Peyer's patch (tissue), 4 donors: ENCODE measurements around the gene ZNF669. TPM values are rescaled to one million over a fixed set of nuclear protein-coding genes. Genes with fewer than 3 reads are reported as not detected.

Experiments used
- DNase-seq, 3 donors: peaks; one replicate each; pipeline ENCODE4 v3.0.0-alpha.2; 2017 to 2019
- H3K27ac ChIP-seq, 4 donors: fragments of 200-600 bp; sonication (generic); one replicate each; pipeline ENCODE4 v1.5.1; 2016 to 2019
- H3K27me3 ChIP-seq, 2 donors: fragments of 200-600 bp; sonication (generic); one replicate each; pipeline ENCODE4 v1.5.1; 2019
- H3K36me3 ChIP-seq, 3 donors: fragments of 200-600 bp; sonication (generic); one replicate each; pipeline ENCODE4 v1.5.1; 2016 to 2019
- H3K4me1 ChIP-seq, 4 donors: fragments of 200-600 bp; sonication (generic); one replicate each; pipeline ENCODE4 v1.5.1; 2016 to 2019
- H3K4me3 ChIP-seq, 4 donors: fragments of 200-600 bp; sonication (generic); 1 replicate in 3 of 4; 2 replicates in 1 of 4; pipeline ENCODE4 v1.5.1; 2016 to 2019; ENCODE audit warnings: mild to moderate bottlenecking in 1 of 4
- H3K9me3 ChIP-seq, 4 donors: fragments of 200-600 bp; sonication (generic); one replicate each; pipeline ENCODE4 v1.5.1; 2016 to 2019; ENCODE audit warnings: mild to moderate bottlenecking in 1 of 4
- CTCF ChIP-seq, 6 experiments: fragments of 450-650 bp in 4 of 6; fragments of 200-600 bp in 2 of 6; sonication (generic) in 1 of 6; IDR thresholded peaks; one replicate each; pipeline ENCODE4 v1.5.1; 2017 to 2019; ENCODE audit warnings: antibody characterized with exemption in 6 of 6, mild to moderate bottlenecking in 3 of 6, moderate library complexity in 1 of 6
- POLR2A ChIP-seq, 2 donors: fragments of 450-650 bp; IDR thresholded peaks; one replicate each; pipeline ENCODE4 v1.5.1; 2017; ENCODE audit warnings: antibody characterized with exemption in 2 of 2, mild to moderate bottlenecking in 2 of 2, moderate library complexity in 2 of 2
- total RNA-seq, 4 donors: library from RNA; depleted of rRNA; stranded (reverse); fragments of >200 nt; gene quantifications; one replicate each; pipeline ENCODE4 v1.1.0, GENCODE V29; 2016

The ZNF669 gene
- total RNA-seq, 4 donors from 2014 or later = 2.3 to 5.8 (median 2.7) TPM

- TF ChIP-seq POLR2A (IDR thresholded peaks at IDR 0.05) (no peak), CTCF (IDR thresholded peaks at IDR 0.05) (no peak)
- no peak overlapping the region for H3K27ac ChIP-seq
- no peak for DNase-seq
Observed at GRCh38 chr1:247113094-247113497, 8.9 kb upstream of the ZNF669 start.

GRCh38 chr1:247112479-247112781 lies 8.3 kb upstream of the ZNF669 start:
- peak overlapping the region; percentile 47 to 82 (median 66) for H3K4me3 ChIP-seq
- H3K36me3 ChIP-seq = no peaks in the 10 kb centered on the region
- H3K9me3 ChIP-seq = no peaks in the 10 kb centered on the region
- no peak for DNase-seq
- no peak for TF ChIP-seq POLR2A (IDR thresholded peaks at IDR 0.05)
- TF ChIP-seq CTCF (IDR thresholded peaks at IDR 0.05) = no peak
- H3K4me1 ChIP-seq = peaks cover 0 to 13% (median 6%) of the 10 kb centered on the region in 4 donors
- H3K27me3 ChIP-seq = no peaks in the 10 kb centered on the region
- peak overlapping the region in 2 of 4 donors; percentile 75 to 80 for H3K27ac ChIP-seq

More at GRCh38 chr1:247113094-247113497, 8.9 kb upstream of the ZNF669 start:
- Histone ChIP-seq H3K4me3 (no peak overlapping the region), H3K4me1 (peaks cover 0 to 13% (median 6%) of the 10 kb centered on the region in 4 donors), H3K9me3 (no peaks in the 10 kb centered on the region), H3K36me3 (no peaks in the 10 kb centered on the region), H3K27me3 (no peaks in the 10 kb centered on the region)

- Histone ChIP-seq H3K36me3 (no peaks in the 10 kb centered on the region), H3K9me3 (no peaks in the 10 kb centered on the region), H3K4me1 (peaks cover 0 to 13% (median 6%) of the 10 kb centered on the region in 4 donors), H3K27ac (peak overlapping the region; percentile 11 to 80 (median 70)), H3K27me3 (no peaks in the 10 kb centered on the region), H3K4me3 (peak overlapping the region; percentile 47 to 82 (median 66))
- DNase-seq = peak in 2 of 3 donors; percentile 67 to 68
- TF ChIP-seq CTCF (IDR thresholded peaks at IDR 0.05) = no peak
- TF ChIP-seq POLR2A (IDR thresholded peaks at IDR 0.05) = no peak
Observed at GRCh38 chr1:247111700-247112478, 7.7 kb upstream of the ZNF669 start.

GRCh38 chr1:247111259-247111699 lies 7.1 kb upstream of the ZNF669 start:
- no peak for TF ChIP-seq CTCF (IDR thresholded peaks at IDR 0.05)
- TF ChIP-seq POLR2A (IDR thresholded peaks at IDR 0.05) = no peak
- Histone ChIP-seq H3K4me3 (peak overlapping the region; percentile 47 to 82 (median 66)), H3K27me3 (no peaks in the 10 kb centered on the region), H3K9me3 (no peaks in the 10 kb centered on the region), H3K36me3 (no peaks in the 10 kb centered on the region), H3K4me1 (peaks cover 0 to 13% (median 6%) of the 10 kb centered on the region in 4 donors), H3K27ac (peak overlapping the region; percentile 11 to 80 (median 70))
- DNase-seq = no peak

- Histone ChIP-seq H3K9me3 (no peaks in the 10 kb centered on the region), H3K4me3 (peak overlapping the region; percentile 47 to 82 (median 66)), H3K27me3 (no peaks in the 10 kb centered on the region), H3K27ac (peak overlapping the region; percentile 11 to 80 (median 70)), H3K36me3 (no peaks in the 10 kb centered on the region), H3K4me1 (peaks cover 0 to 13% (median 6%) of the 10 kb centered on the region in 4 donors)
- TF ChIP-seq POLR2A (IDR thresholded peaks at IDR 0.05) (no peak), CTCF (IDR thresholded peaks at IDR 0.05) (no peak)
- DNase-seq = no peak
Observed at GRCh38 chr1:247110627-247111258, 6.6 kb upstream of the ZNF669 start.
